Mesendoderm (in vitro differentiated cells): ENCODE data around the gene IZUMO4.

Experiments
- DNase-seq: peaks from one replicate; pipeline ENCODE4 v3.0.0; 2013
- H2AK5ac ChIP-seq: 2 replicates; pipeline ENCODE4 v1.6.1; 2013; ENCODE audit warnings: low read length, inconsistent platforms
- H2BK120ac ChIP-seq: 2 replicates; pipeline ENCODE4 v1.6.1; 2013; ENCODE audit warnings: low read depth, mild to moderate bottlenecking, low read length, moderate library complexity, mixed read lengths
- H2BK15ac ChIP-seq: replicated peaks from 2 replicates; pipeline ENCODE4 v1.6.1; 2013; ENCODE audit warnings: low read depth, mild to moderate bottlenecking, moderate library complexity
- H2BK5ac ChIP-seq: 2 replicates; pipeline ENCODE4 v1.6.1; 2013; ENCODE audit warnings: low read length, inconsistent platforms
- H3K18ac ChIP-seq: 2 replicates; pipeline ENCODE4 v1.6.1; 2013; ENCODE audit warnings: mild to moderate bottlenecking, low read length, mixed read lengths
- H3K23ac ChIP-seq: one replicate; pipeline ENCODE4 v1.6.1; 2013; ENCODE audit warnings: low read length
- H3K27ac ChIP-seq: 2 replicates; pipeline ENCODE4 v1.5.1; 2013; ENCODE audit warnings: low read depth, mild to moderate bottlenecking, inconsistent platforms, low read length, moderate library complexity
- H3K27me3 ChIP-seq: 2 replicates; pipeline ENCODE4 v1.6.1; 2013; ENCODE audit warnings: low read length, control low read depth, mild to moderate bottlenecking, inconsistent platforms; ENCODE audit not compliant: insufficient read depth, poor library complexity
- H3K36me3 ChIP-seq: 2 replicates; pipeline ENCODE4 v1.6.1; 2013; ENCODE audit warnings: low read length, inconsistent platforms; ENCODE audit not compliant: control insufficient read depth, insufficient read depth
- H3K4ac ChIP-seq: one replicate; pipeline ENCODE4 v1.6.1; 2013; ENCODE audit warnings: low read depth, mild to moderate bottlenecking, low read length, moderate library complexity
- H3K4me1 ChIP-seq: 2 replicates; pipeline ENCODE4 v1.6.1; 2013; ENCODE audit warnings: low read depth, low read length, inconsistent platforms; ENCODE audit not compliant: control insufficient read depth
- H3K4me2 ChIP-seq: 2 replicates; pipeline ENCODE4 v1.6.1; 2013; ENCODE audit warnings: low read length
- H3K4me3 ChIP-seq: 2 replicates; pipeline ENCODE4 v1.5.1; 2013; ENCODE audit warnings: mild to moderate bottlenecking, low read length
- H3K56ac ChIP-seq: one replicate; pipeline ENCODE4 v1.6.1; 2013; ENCODE audit warnings: low read length
- H3K79me1 ChIP-seq: 2 replicates; pipeline ENCODE4 v1.6.1; 2013; ENCODE audit warnings: low read length, inconsistent platforms
- H3K79me2 ChIP-seq: 2 replicates; pipeline ENCODE4 v1.6.1; 2013; ENCODE audit warnings: mild to moderate bottlenecking, low read length; ENCODE audit not compliant: control insufficient read depth, insufficient read depth
- H3K9ac ChIP-seq: 2 replicates; pipeline ENCODE4 v1.6.1; 2013; ENCODE audit warnings: low read length, inconsistent platforms
- H4K5ac ChIP-seq: one replicate; pipeline ENCODE4 v1.6.1; 2013; ENCODE audit warnings: low read length
- H4K8ac ChIP-seq: one replicate; pipeline ENCODE4 v1.6.1; 2013; ENCODE audit warnings: low read depth, mild to moderate bottlenecking, control low read depth, low read length, moderate library complexity
- WGBS: extraction: QIAGEN DNeasy Blood & Tissue Kit; methylation state at CpG from one replicate; pipeline ENCODE4 v1.1.7; 2013; ENCODE audit warnings: low lambda C conversion rate, missing lambda C conversion rate; ENCODE audit not compliant: insufficient coverage; ENCODE audit errors: extremely low coverage; 5-methylcytosine and 5-hydroxymethylcytosine counted together

IZUMO4 gene

GRCh38 chr19:2079865-2080301 is 16.8 kb upstream of the IZUMO4 start:
- WGBS = no CpG with 5 or more reads among the region's 23 CpGs
- Histone ChIP-seq H4K8ac (no peak overlapping the region), H2BK120ac (no peak overlapping the region), H2BK5ac (no peak overlapping the region), H3K9ac (no peak overlapping the region), H3K4ac (no peak overlapping the region), H3K36me3 (no peaks in the 10 kb centered on the region), H3K79me1 (no peaks in the 10 kb centered on the region), H3K4me1 (no peaks in the 10 kb centered on the region), H3K56ac (no peak overlapping the region), H3K23ac (no peak overlapping the region), H3K4me3 (no peak overlapping the region), H3K4me2 (no peak overlapping the region), H3K18ac (no peak overlapping the region), H2AK5ac (no peak overlapping the region), H3K27ac (no peak overlapping the region), H2BK15ac (no peak overlapping the region), H3K79me2 (no peaks in the 10 kb centered on the region), H3K27me3 (no peaks in the 10 kb centered on the region), H4K5ac (no peak overlapping the region)
- no peak for DNase-seq

DNA sequence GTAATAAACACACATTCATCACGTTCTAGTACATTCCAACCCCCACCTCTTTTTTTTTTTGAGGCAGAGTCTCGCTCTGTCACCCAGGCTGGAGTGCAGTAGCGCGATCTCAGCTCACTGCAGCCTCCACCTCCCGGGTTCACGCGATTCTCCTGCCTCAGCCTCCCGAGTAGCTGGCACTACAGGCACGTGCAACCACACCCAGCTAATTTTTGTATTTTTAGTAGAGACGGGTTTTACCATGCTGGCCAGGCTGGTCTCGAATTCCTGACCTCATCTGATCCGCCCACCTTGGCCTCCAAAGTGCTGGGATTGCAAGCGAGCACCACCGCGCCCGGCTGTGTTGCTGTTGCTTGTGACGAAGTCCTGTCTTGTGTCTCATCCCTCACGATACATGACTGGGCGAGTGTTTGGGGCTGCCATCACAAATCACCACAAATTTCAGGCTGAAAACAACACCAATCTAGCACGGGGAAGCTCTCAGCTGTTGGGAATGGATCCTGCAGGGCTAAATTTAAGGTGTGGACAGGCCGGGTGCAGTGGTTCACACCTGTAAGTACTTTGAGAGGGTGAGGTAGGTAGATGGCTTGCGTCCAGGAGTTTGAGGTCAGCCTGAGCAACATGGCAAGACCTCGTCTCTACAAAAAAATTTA is 16.3 kb upstream of the IZUMO4 start:
- H3K9ac ChIP-seq = no peak overlapping the region
- no peak overlapping the region for H3K27ac ChIP-seq
- H3K4me1 ChIP-seq = no peaks in the 10 kb centered on the region
- H2BK5ac ChIP-seq = no peak overlapping the region
- H3K56ac ChIP-seq = no peak overlapping the region
- H3K79me1 ChIP-seq = no peaks in the 10 kb centered on the region
- no peak overlapping the region for H3K4me2 ChIP-seq
- H4K5ac ChIP-seq = no peak overlapping the region
- H3K4me3 ChIP-seq = no peak overlapping the region
- H3K23ac ChIP-seq = no peak overlapping the region
- H2BK120ac ChIP-seq = no peak overlapping the region
- H3K18ac ChIP-seq = no peak overlapping the region
- H3K4ac ChIP-seq = no peak overlapping the region
- H2AK5ac ChIP-seq = no peak overlapping the region
- WGBS = no CpG with 5 or more reads among the region's 23 CpGs
- H3K79me2 ChIP-seq = no peaks in the 10 kb centered on the region
- H2BK15ac ChIP-seq = no peak overlapping the region
- DNase-seq = no peak
- no peaks in the 10 kb centered on the region for H3K27me3 ChIP-seq
- no peaks in the 10 kb centered on the region for H3K36me3 ChIP-seq
- no peak overlapping the region for H4K8ac ChIP-seq

DNA sequence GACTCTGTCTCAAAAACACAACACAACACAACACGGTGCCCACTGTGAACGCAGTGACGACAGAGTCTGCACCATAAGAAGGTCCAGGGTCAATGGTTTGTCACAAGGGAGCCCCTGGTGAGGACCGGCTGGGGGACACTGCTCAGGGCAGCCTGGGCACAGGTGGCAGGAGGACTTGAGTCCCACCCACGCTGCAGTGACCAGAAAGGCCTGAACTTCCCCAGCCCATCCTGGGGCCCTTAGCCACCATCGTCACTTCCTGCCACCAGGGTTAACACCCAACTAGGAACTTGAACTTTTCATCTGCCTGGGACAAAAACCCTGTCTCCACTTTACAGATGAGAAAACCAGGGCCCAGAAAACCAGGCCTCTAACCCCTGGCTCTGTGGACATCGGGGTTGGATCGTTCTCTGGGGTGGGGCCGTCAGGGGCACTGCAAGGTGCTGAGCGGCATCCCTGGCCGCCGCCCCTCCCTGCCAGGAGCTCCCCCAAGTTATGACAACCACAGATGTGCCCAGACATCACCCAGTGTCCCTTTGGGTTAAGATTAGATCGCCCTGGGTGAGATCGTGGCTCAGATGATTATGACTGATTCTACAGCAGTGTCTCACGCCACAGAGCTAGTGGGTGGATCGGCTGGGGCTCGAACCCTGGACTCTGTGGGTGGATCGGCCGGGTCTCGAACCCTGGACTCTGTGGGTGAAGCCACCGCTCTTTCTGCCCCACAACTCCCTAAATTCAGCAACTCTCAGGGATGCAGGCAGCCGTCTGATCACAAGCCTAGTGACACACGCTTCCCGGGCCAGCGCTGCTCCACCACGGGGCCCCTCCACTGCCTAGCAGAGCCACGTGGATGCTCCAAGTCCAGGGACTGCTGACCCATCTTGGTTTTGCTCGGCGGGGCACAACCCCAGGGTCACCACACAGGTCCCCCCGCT is 14.6 kb upstream of the IZUMO4 start:
- no peak overlapping the region for H3K9ac ChIP-seq
- DNase-seq = no peak
- no peak overlapping the region for H3K18ac ChIP-seq
- H4K5ac ChIP-seq = no peak overlapping the region
- H3K36me3 ChIP-seq = no peaks in the 10 kb centered on the region
- H3K79me2 ChIP-seq = no peaks in the 10 kb centered on the region
- WGBS = no CpG with 5 or more reads among the region's 30 CpGs
- H3K4ac ChIP-seq = no peak overlapping the region
- no peak overlapping the region for H3K23ac ChIP-seq
- H3K4me3 ChIP-seq = no peak overlapping the region
- H3K56ac ChIP-seq = no peak overlapping the region
- no peak overlapping the region for H2AK5ac ChIP-seq
- H2BK15ac ChIP-seq = no peak overlapping the region
- H3K4me1 ChIP-seq = no peaks in the 10 kb centered on the region
- H2BK120ac ChIP-seq = no peak overlapping the region
- no peak overlapping the region for H3K4me2 ChIP-seq
- H3K27me3 ChIP-seq = no peaks in the 10 kb centered on the region
- H4K8ac ChIP-seq = no peak overlapping the region
- no peak overlapping the region for H3K27ac ChIP-seq
- H2BK5ac ChIP-seq = no peak overlapping the region
- no peaks in the 10 kb centered on the region for H3K79me1 ChIP-seq

GRCh38 chr19:2083174-2083854 is 13.4 kb upstream of the IZUMO4 start:
- Histone ChIP-seq H3K27ac (no peak overlapping the region), H3K18ac (no peak overlapping the region), H4K5ac (no peak overlapping the region), H2BK120ac (no peak overlapping the region), H3K4me1 (no peaks in the 10 kb centered on the region), H3K9ac (no peak overlapping the region), H2BK5ac (no peak overlapping the region), H3K4ac (no peak overlapping the region), H3K23ac (no peak overlapping the region), H3K36me3 (no peaks in the 10 kb centered on the region), H2AK5ac (no peak overlapping the region), H3K79me1 (no peaks in the 10 kb centered on the region), H4K8ac (no peak overlapping the region), H3K56ac (no peak overlapping the region), H2BK15ac (no peak overlapping the region), H3K4me2 (no peak overlapping the region), H3K4me3 (no peak overlapping the region), H3K27me3 (no peaks in the 10 kb centered on the region), H3K79me2 (no peaks in the 10 kb centered on the region)
- DNase-seq = no peak
- no CpG with 5 or more reads among the region's 20 CpGs for WGBS

- no peak for DNase-seq
- no peak overlapping the region for H2AK5ac ChIP-seq
These were observed 11.6 kb upstream of the IZUMO4 start for GRCh38 chr19:2084993-2085720.

More at GRCh38 chr19:2084993-2085720, 11.6 kb upstream of the IZUMO4 start:
- no peak overlapping the region for H3K4me2 ChIP-seq
- peak overlapping the region; percentile 1 for H3K56ac ChIP-seq
- no peak overlapping the region for H4K8ac ChIP-seq
- no peaks in the 10 kb centered on the region for H3K79me1 ChIP-seq
- no peaks in the 10 kb centered on the region for H3K36me3 ChIP-seq
- no peak overlapping the region for H2BK120ac ChIP-seq
- no peak overlapping the region for H2BK5ac ChIP-seq
- no peak overlapping the region for H3K23ac ChIP-seq
- no CpG with 5 or more reads among the region's 28 CpGs for WGBS
- H4K5ac ChIP-seq = no peak overlapping the region
- H3K79me2 ChIP-seq = no peaks in the 10 kb centered on the region
- no peak overlapping the region for H3K4ac ChIP-seq
- no peak overlapping the region for H3K18ac ChIP-seq
- no peak overlapping the region for H3K27ac ChIP-seq
- no peak overlapping the region for H3K9ac ChIP-seq
- no peaks in the 10 kb centered on the region for H3K27me3 ChIP-seq
- peaks cover 2% of the 10 kb centered on the region for H3K4me1 ChIP-seq
- H3K4me3 ChIP-seq = no peak overlapping the region
- H2BK15ac ChIP-seq = no peak overlapping the region
